ENCODE data around the gene REEP1. TPM values are rescaled to one million over a fixed set of nuclear protein-coding genes. Genes with fewer than 3 reads are reported as not detected.

Gene REEP1
- total RNA-seq, 2 experiments from 2014 or later = 0.23 to 0.25 TPM

DNA sequence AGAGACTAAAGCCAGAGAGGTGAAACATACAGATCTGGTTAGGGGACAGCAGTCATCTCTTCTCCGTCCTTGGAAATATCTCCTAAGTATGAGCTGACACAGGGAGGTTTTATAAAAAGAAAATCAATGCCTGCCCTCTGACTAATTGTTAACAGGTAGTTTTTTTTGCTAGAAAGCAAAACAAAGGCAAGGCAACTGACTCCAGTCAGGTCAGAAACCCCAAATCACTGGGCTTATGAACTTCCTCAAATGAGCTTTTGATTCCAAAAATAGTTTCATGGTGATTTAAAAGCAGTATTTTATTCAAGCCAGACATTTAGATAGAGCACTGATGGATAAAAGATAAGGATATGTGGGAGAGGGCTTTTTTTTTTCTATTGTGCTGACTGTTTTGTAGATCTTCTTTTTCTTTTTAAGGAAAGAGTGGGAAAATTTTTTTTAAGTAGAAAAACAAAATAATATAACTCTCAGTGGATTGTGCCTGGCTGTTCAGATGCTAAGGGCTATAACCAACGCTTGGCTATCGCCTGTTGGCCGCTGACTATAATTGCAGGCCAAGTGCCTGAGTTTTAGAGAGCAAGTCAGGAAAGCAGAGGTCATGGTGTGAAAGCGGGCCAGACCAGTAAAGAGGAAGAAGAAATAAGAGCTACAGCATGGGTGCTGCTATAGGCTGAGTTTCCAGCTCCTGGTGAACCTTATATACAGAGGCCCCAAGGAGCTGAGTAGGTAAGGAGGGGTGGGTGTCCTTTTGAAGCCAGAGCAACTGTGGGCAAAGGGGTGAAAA lies 93.3 kb downstream of the REEP1 start:
- no peak overlapping the region for H3K27ac Mint-ChIP-seq
- TF ChIP-seq, protein P1, sequence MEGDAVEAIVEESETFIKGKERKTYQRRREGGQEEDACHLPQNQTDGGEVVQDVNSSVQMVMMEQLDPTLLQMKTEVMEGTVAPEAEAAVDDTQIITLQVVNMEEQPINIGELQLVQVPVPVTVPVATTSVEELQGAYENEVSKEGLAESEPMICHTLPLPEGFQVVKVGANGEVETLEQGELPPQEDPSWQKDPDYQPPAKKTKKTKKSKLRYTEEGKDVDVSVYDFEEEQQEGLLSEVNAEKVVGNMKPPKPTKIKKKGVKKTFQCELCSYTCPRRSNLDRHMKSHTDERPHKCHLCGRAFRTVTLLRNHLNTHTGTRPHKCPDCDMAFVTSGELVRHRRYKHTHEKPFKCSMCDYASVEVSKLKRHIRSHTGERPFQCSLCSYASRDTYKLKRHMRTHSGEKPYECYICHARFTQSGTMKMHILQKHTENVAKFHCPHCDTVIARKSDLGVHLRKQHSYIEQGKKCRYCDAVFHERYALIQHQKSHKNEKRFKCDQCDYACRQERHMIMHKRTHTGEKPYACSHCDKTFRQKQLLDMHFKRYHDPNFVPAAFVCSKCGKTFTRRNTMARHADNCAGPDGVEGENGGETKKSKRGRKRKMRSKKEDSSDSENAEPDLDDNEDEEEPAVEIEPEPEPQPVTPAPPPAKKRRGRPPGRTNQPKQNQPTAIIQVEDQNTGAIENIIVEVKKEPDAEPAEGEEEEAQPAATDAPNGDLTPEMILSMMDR (IDR thresholded peaks at IDR 0.05) = no peak
- intact Hi-C loops (cut with micrococcal nuclease) = no loop called here
- no peak overlapping the region for H3K4me3 Mint-ChIP-seq
- POLR2A ChIA-PET = no interaction called here
- H3K9me3 Mint-ChIP-seq = no peaks in the 10 kb centered on the region
- H3K27me3 Mint-ChIP-seq = no peaks in the 10 kb centered on the region
- no peaks in the 10 kb centered on the region for H3K36me3 Mint-ChIP-seq (ENCODE audit: low read depth)
- no peak for DNase-seq
- CTCF ChIA-PET = interaction anchor here (0.8 to 1.4 kb wide), 2 partner anchors 9 to 23 kb away, joined by 3 to 5 read pairs; no protein-coding TSS in a partner anchor
- no peak for ATAC-seq
- no peaks in the 10 kb centered on the region for H3K4me1 Mint-ChIP-seq (ENCODE audit: low read depth)

DNA sequence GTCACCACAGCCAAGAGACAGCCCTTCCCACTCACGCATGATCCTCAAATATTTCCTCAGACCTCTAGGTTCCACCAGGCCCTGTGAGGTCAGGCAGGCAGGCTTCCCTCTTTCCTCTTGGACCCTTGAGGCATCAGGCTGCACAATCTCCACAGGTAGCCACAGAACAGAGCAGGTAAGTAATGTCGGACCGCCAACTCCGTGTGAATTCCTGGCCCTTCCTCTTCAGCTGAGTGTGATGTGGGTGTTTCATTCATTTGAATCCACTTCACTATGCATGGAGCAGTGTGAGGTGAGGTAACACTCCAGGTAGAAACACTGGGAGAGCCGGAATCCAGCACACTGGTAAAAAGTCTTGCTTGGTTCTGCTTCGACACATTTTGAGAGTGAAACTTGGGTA lies 94.2 kb downstream of the REEP1 start:
- ChIA-PET CTCF (no interaction called here), POLR2A (no interaction called here)
- H3K36me3 Mint-ChIP-seq (ENCODE audit: low read depth) = no peaks in the 10 kb centered on the region
- peaks cover 5% of the 10 kb centered on the region for H3K4me1 Mint-ChIP-seq (ENCODE audit: low read depth)
- DNase-seq (no peak), ATAC-seq (no peak)
- H3K27me3 Mint-ChIP-seq = no peaks in the 10 kb centered on the region
- intact Hi-C loops (cut with micrococcal nuclease) = no loop called here
- no peak overlapping the region for H3K4me3 Mint-ChIP-seq
- no peaks in the 10 kb centered on the region for H3K9me3 Mint-ChIP-seq
- H3K27ac Mint-ChIP-seq = no peak overlapping the region
- TF ChIP-seq, protein P1 (IDR thresholded peaks at IDR 0.05) = no peak

DNA sequence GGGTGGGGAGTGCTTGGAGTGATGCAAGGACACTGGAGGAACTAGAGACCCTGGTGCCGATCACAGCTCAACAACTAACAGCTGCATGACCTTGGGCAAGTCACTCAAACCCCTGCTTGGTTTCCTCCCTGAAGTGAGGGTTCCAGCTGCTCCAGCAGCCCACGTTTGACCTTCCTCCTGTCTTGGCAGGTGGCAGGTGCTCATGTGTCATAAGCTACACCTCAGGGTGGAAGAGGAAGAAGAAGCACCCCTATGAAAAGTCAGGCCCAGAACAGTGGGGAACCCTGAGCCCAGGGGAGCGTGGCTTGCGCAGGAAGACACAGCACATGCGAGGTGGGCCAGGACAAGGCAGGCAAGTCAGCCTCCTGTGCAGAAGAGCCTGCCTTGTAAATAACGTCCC lies 95.8 kb downstream of the REEP1 start:
- H3K9me3 Mint-ChIP-seq = no peaks in the 10 kb centered on the region
- DNase-seq (no peak), ATAC-seq (no peak)
- TF ChIP-seq, protein P1 (IDR thresholded peaks at IDR 0.05) = no peak
- H3K4me3 Mint-ChIP-seq = no peak overlapping the region
- no peaks in the 10 kb centered on the region for H3K36me3 Mint-ChIP-seq (ENCODE audit: low read depth)
- ChIA-PET CTCF (interaction anchor here (2.4 kb wide), 1 partner anchor 21 kb away, joined by 11 read pairs; no protein-coding TSS in a partner anchor), POLR2A (no interaction called here)
- intact Hi-C loops (cut with micrococcal nuclease) = no loop called here
- H3K4me1 Mint-ChIP-seq (ENCODE audit: low read depth) = peaks cover 6% of the 10 kb centered on the region
- H3K27me3 Mint-ChIP-seq = no peaks in the 10 kb centered on the region
- H3K27ac Mint-ChIP-seq = no peak overlapping the region

DNA sequence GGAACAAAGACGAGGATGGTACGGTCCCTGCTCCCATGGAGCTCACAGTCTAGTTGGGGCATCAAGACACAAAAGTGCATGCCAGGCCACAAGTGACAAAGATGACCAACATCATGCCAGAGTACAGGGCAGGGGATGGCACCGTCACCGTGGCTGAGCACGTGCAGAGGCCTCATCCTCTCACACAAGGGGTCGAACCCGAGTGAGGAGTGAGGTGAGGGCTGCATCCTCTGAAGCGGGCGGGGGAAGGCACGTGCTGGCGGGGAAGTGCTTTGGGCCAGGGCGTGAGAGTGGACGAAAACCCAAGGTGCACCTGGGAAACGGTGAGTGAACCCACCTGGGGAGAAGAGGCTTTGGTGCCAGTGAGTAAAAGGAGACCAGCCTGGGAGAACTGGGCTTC lies 97.2 kb downstream of the REEP1 start:
- H3K9me3 Mint-ChIP-seq = no peaks in the 10 kb centered on the region
- ChIA-PET POLR2A (no interaction called here), CTCF (interaction anchor here (2.4 kb wide), 1 partner anchor 19 kb away, joined by 11 read pairs; no protein-coding TSS in a partner anchor)
- peaks cover 6% of the 10 kb centered on the region for H3K4me1 Mint-ChIP-seq (ENCODE audit: low read depth)
- no peak overlapping the region for H3K4me3 Mint-ChIP-seq
- DNase-seq (no peak), ATAC-seq (no peak)
- H3K36me3 Mint-ChIP-seq (ENCODE audit: low read depth) = no peaks in the 10 kb centered on the region
- intact Hi-C loops (cut with micrococcal nuclease) = no loop called here
- H3K27ac Mint-ChIP-seq = no peak overlapping the region
- TF ChIP-seq, protein P1 (IDR thresholded peaks at IDR 0.05) = no peak
- peaks cover 3% of the 10 kb centered on the region for H3K27me3 Mint-ChIP-seq

DNA sequence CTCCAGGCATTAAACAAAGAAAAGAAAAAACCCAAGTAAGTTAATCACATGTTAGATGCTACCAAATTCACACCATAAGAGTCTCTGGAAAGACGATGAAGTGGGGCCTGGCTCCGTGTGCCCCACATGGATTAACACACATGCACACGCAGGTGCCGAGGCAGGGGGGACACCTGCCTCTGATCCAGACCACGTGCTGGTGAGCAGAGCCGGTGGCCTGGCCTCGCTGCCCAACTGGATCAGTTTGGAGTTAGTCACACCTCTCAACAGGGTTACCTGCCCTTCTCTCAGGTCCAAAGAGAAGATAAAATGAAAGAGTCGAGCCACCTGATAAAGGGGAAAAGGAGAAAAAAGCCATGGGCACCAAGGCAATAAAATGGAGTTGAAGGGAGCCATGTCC lies 97.7 kb downstream of the REEP1 start:
- no peak for ATAC-seq
- ChIA-PET CTCF (interaction anchor here (2.4 kb wide), 1 partner anchor 19 kb away, joined by 11 read pairs; no protein-coding TSS in a partner anchor), POLR2A (no interaction called here)
- Mint-ChIP-seq H3K4me1 (ENCODE audit: low read depth) (peaks cover 6% of the 10 kb centered on the region), H3K27me3 (peaks cover 3% of the 10 kb centered on the region), H3K4me3 (no peak overlapping the region), H3K27ac (no peak overlapping the region), H3K36me3 (ENCODE audit: low read depth) (no peaks in the 10 kb centered on the region), H3K9me3 (no peaks in the 10 kb centered on the region)
- DNase-seq = no peak
- TF ChIP-seq, protein P1 (IDR thresholded peaks at IDR 0.05) = no peak
- intact Hi-C loops (cut with micrococcal nuclease) = no loop called here

All from activated CD8-positive, alpha-beta T cell treated with anti-CD3 and anti-CD28 coated beads for 36 hours (primary cell).